ENCODE data around the gene FAM149A. TPM values are rescaled to one million over a fixed set of nuclear protein-coding genes. Genes with fewer than 3 reads are reported as not detected.

Gene FAM149A
- total RNA-seq, 1 donor from 2014 or later: 13.9 TPM

DNA sequence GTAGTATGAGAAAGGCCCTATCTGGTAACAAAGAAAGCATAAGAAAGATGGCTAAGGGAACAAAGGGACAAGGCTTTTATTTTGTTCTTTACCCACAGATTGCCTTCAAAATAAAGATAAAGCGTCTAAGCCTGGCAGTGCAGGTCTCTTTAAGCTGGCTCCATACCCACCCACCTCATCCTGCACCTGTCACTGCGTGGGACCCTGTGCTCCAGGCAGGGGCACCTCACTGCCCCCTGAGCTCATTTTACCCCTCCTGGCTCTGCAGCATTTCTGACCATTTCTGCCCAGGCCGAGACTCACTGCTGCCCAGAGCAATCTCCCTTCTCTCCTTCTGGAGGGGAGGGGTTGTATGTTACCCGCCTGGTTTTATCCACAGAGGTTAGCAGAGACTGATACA, 85.2 kb downstream of the FAM149A start:
- intact Hi-C loops (cut with DNase I): loop anchor here (2.0 to 10.0 kb wide), 4 partner anchors 45 to 1545 kb away; partner anchors contain the start of genes CASP3, CFAP97, PRIMPOL and SNX25
- H3K27ac ChIP-seq: peak overlapping the region; percentile 95 to 97
- DNase-seq (ENCODE audit: low spot score in 2 of 2): no peak
- H3K36me3 ChIP-seq: no peaks in the 10 kb centered on the region
- H3K4me3 ChIP-seq: peak overlapping the region in 1 of 2 donors; percentile 92
- H3K4me1 ChIP-seq: peaks cover 0 to 15% of the 10 kb centered on the region in 2 donors
- H3K27me3 ChIP-seq: no peaks in the 10 kb centered on the region
- H3K9me3 ChIP-seq: no peaks in the 10 kb centered on the region
- TF ChIP-seq, protein P1, sequence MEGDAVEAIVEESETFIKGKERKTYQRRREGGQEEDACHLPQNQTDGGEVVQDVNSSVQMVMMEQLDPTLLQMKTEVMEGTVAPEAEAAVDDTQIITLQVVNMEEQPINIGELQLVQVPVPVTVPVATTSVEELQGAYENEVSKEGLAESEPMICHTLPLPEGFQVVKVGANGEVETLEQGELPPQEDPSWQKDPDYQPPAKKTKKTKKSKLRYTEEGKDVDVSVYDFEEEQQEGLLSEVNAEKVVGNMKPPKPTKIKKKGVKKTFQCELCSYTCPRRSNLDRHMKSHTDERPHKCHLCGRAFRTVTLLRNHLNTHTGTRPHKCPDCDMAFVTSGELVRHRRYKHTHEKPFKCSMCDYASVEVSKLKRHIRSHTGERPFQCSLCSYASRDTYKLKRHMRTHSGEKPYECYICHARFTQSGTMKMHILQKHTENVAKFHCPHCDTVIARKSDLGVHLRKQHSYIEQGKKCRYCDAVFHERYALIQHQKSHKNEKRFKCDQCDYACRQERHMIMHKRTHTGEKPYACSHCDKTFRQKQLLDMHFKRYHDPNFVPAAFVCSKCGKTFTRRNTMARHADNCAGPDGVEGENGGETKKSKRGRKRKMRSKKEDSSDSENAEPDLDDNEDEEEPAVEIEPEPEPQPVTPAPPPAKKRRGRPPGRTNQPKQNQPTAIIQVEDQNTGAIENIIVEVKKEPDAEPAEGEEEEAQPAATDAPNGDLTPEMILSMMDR (IDR thresholded peaks at IDR 0.05): no peak

DNA sequence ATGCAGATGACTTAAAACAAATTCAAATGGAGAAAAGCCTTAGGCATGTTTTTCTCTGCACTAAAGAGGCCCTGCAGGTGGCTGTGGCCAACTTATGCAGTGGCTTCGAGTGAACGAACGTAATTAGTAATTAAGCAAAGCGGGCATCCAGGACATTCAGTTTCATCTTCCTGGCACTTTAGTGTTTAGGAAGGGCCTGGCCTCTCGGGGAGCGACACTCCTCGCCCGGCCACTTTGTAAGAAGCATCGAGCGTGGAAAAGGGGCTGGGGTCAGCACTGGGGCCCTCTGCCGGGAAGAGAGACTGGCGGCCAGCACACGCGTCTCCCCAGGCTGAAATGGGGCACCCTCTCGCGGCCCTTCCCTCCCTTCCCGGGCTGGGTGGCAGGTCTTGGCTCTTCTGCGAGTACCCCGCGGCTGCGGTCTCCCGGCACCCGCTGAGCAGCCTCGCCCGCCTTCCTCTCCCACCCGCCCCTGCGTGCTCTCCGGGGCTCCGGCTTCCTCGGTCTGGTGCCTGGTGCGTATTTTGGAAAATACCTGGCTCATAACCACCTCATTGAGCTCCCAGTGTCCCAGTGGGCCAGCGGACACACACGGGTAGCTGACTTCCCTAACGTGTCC, 86.2 kb downstream of the FAM149A start:
- Histone ChIP-seq H3K4me3 (peak overlapping the region; percentile 92 to 97), H3K4me1 (peaks cover 0 to 15% of the 10 kb centered on the region in 2 donors), H3K27ac (peak overlapping the region; percentile 95 to 97), H3K9me3 (no peaks in the 10 kb centered on the region), H3K36me3 (peaks cover 0 to 4% of the 10 kb centered on the region in 2 donors), H3K27me3 (no peaks in the 10 kb centered on the region)
- intact Hi-C loops (cut with DNase I): loop anchor here (2.0 to 10.0 kb wide), 4 partner anchors 46 to 1546 kb away; partner anchors contain the start of genes CASP3, CFAP97, PRIMPOL and SNX25
- no peak for DNase-seq (ENCODE audit: low spot score in 2 of 2)
- TF ChIP-seq, protein P1 (IDR thresholded peaks at IDR 0.05): no peak

DNA sequence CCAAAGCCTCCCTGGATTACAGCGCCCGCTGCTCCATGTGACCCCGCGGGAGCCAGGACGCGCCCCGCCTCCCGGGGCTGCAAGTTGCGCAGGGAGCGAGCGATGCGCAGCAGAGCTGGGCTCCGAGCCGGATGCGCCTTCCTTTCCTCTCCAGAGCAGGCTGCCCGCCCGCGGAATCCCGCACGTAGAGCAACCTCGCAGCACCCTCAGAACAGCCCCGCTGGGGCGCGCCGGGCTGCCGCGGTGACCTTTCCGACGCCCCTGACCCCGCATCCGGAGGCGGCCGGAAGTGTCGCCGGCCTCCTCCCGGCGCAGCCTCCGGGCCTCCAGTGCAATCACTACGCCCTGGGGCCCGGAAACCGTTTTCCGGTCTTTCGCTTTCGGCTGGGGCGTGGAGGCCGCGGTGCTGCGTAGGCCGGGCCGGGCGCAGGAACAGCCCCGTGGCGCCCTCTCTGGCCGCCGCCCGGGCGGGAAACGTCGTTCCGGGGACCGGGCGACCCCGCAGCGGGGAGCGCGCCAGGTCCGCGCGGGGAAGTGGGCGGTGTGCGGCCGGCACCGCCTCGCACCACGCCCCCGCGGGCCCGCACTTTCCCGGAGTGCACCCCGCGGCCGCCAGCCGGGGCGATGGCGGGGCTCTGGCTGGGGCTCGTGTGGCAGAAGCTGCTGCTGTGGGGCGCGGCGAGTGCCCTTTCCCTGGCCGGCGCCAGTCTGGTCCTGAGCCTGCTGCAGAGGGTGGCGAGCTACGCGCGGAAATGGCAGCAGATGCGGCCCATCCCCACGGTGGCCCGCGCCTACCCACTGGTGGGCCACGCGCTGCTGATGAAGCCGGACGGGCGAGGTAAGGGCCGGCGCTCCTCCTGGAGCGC, 86.9 kb downstream of the FAM149A start, which contains the start of gene CYP4V2:
Gene CYP4V2, plus strand, starts transcription at position 368 of the 866 bp plus-strand sequence. Its CDS starts 257 bp downstream, at position 625.
- peaks cover 0 to 15% of the 10 kb centered on the region in 2 donors for H3K4me1 ChIP-seq

DNA sequence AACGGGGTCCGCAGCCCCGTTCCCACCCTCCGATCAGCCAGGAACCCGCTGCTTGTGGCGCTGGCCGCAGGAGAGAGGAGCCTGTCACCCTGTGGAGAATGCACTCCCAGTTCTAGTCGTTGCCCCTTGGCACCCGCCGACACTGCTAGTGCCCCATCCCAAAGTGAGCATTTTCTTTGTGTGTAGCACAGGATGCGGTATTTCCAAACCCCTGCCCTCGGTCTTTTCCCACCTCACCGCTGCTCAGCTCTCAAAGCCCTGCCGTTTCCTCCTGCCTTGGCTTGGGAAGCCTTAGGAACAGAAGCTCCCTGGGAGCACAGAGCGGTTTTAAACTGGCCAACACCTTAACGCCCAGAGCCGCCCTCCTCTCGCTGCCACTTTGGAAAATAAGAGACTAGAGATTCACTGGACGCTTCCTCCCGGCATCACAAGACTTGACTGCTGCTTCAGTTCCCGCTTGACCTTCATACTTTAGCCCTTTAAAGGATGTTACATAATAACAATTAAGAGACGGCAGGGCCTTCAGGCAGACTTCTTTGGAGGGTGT, 87.6 kb downstream of the FAM149A start:
- Histone ChIP-seq H3K27me3 (no peaks in the 10 kb centered on the region), H3K36me3 (peaks cover 4 to 15% of the 10 kb centered on the region in 2 donors), H3K9me3 (no peaks in the 10 kb centered on the region), H3K4me3 (peak overlapping the region; percentile 92 to 97), H3K27ac (peak overlapping the region; percentile 95 to 97), H3K4me1 (peaks cover 0 to 15% of the 10 kb centered on the region in 2 donors)
- TF ChIP-seq, protein P1 (IDR thresholded peaks at IDR 0.05): no peak
- DNase-seq (ENCODE audit: low spot score in 2 of 2): peak in 1 of 2 donors; percentile 71
- intact Hi-C loops (cut with DNase I): loop anchor here (10.0 kb wide), 2 partner anchors 987 to 1547 kb away; partner anchors contain the start of genes CASP3, CFAP97, PRIMPOL and SNX25

More for the DNA sequence above, 86.9 kb downstream of the FAM149A start, which contains the start of gene CYP4V2:
- TF ChIP-seq, protein P1 (IDR thresholded peaks at IDR 0.05): peak in 2 of 3 experiments; percentile 18 to 21
- Histone ChIP-seq H3K4me3 (peak within 1 kb of the TSS; percentile 92 to 97), H3K27ac (peak within 1 kb of the TSS; percentile 95 to 97), H3K27me3 (no peaks in the 10 kb centered on the region), H3K36me3 (peaks cover 4 to 11% of the 10 kb centered on the region in 2 donors), H3K9me3 (no peaks in the 10 kb centered on the region)
- intact Hi-C loops (cut with DNase I): loop anchor here (2.0 to 10.0 kb wide), 4 partner anchors 47 to 1547 kb away; partner anchors contain the start of genes CASP3, CFAP97, PRIMPOL and SNX25
- peak in 1 of 2 donors; percentile 90 for DNase-seq (ENCODE audit: low spot score in 2 of 2)

DNA sequence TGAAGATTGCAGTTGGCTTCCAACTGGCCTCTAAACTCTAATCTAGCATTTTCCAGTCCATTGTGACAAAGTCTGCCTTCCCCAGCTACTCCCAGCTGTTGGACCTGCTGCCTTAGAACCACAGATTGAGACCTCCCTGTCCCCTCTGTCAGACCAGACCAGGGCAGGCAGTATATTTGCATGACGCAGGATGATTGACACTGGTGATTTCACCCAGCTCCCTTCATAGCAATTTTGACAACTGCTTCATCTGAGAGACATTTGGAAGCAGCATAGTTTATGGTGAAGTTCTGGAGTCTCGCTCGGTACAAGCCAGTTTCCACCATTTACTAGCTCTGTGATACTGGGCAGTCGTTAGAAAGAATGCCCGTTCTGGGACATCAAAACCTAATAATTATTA, 89.3 kb downstream of the FAM149A start:
- H3K27ac ChIP-seq: no peak overlapping the region

More for the DNA sequence above, 89.3 kb downstream of the FAM149A start:
- TF ChIP-seq, protein P1 (IDR thresholded peaks at IDR 0.05): no peak
- H3K27me3 ChIP-seq: no peaks in the 10 kb centered on the region
- intact Hi-C loops (cut with DNase I): loop anchor here (10.0 kb wide), 2 partner anchors 989 to 1549 kb away; partner anchors contain the start of genes CASP3, CFAP97, PRIMPOL and SNX25
- H3K36me3 ChIP-seq: peaks cover 6 to 25% of the 10 kb centered on the region in 2 donors
- no peak for DNase-seq (ENCODE audit: low spot score in 2 of 2)
- H3K9me3 ChIP-seq: no peaks in the 10 kb centered on the region
- H3K4me3 ChIP-seq: no peak overlapping the region
- peaks cover 0 to 15% of the 10 kb centered on the region in 2 donors for H3K4me1 ChIP-seq

All from ascending aorta (tissue), 2 donors.